ENCODE measurements around the gene ARHGEF35. TPM values are rescaled to one million over a fixed set of nuclear protein-coding genes. Genes with fewer than 3 reads are reported as not detected.
"Not testable (repeated sequence)": the region's sequence is repeated elsewhere in the genome, so short reads cannot be mapped to it uniquely, and the experiment has no call there.

ARHGEF35 gene
- polyA plus RNA-seq, 1 donor from 2014 or later: 0.86 TPM

- not testable (repeated sequence) for H3K9me3 Mint-ChIP-seq, H3K4me1 Mint-ChIP-seq, H3K4me3 Mint-ChIP-seq, H3K27me3 Mint-ChIP-seq, H3K36me3 Mint-ChIP-seq, H3K27ac Mint-ChIP-seq
Observed at GRCh38 chr7:144194453-144194852, 1.2 kb downstream of the ARHGEF35 start.

- not testable (repeated sequence) for H3K9me3 Mint-ChIP-seq, H3K4me1 Mint-ChIP-seq, H3K36me3 Mint-ChIP-seq, H3K27me3 Mint-ChIP-seq, H3K4me3 Mint-ChIP-seq, H3K27ac Mint-ChIP-seq
Observed at GRCh38 chr7:144193782-144194181, 1.9 kb downstream of the ARHGEF35 start.

- H3K36me3 Mint-ChIP-seq, H3K4me1 Mint-ChIP-seq, H3K27me3 Mint-ChIP-seq, H3K4me3 Mint-ChIP-seq, H3K27ac Mint-ChIP-seq, H3K9me3 Mint-ChIP-seq: not testable (repeated sequence)
Observed at GRCh38 chr7:144188578-144189171, 7.0 kb downstream of the ARHGEF35 start.

GRCh38 chr7:144187848-144188247, 7.8 kb downstream of the ARHGEF35 start:
- not testable (repeated sequence) for H3K36me3 Mint-ChIP-seq, H3K9me3 Mint-ChIP-seq, H3K27me3 Mint-ChIP-seq, H3K4me3 Mint-ChIP-seq, H3K27ac Mint-ChIP-seq, H3K4me1 Mint-ChIP-seq

GRCh38 chr7:144183166-144183565, 12.5 kb downstream of the ARHGEF35 start, which contains the start of gene CTAGE4:
TSS of gene CTAGE4 (plus strand) at chr7:144183466. CDS start at chr7:144183504, 38 bp downstream.
- H3K27me3 Mint-ChIP-seq: not testable (repeated sequence)

GRCh38 chr7:144179165-144179479, 16.5 kb downstream of the ARHGEF35 start:
- not testable (repeated sequence) for H3K4me3 Mint-ChIP-seq, H3K27me3 Mint-ChIP-seq, H3K36me3 Mint-ChIP-seq, H3K9me3 Mint-ChIP-seq, H3K4me1 Mint-ChIP-seq, H3K27ac Mint-ChIP-seq

More at GRCh38 chr7:144183166-144183565, 12.5 kb downstream of the ARHGEF35 start, which contains the start of gene CTAGE4:
- not testable (repeated sequence) for H3K9me3 Mint-ChIP-seq, H3K4me1 Mint-ChIP-seq, H3K27ac Mint-ChIP-seq, H3K4me3 Mint-ChIP-seq, H3K36me3 Mint-ChIP-seq

GRCh38 chr7:144178380-144179164, 17.1 kb downstream of the ARHGEF35 start:
- not testable (repeated sequence) for H3K36me3 Mint-ChIP-seq, H3K9me3 Mint-ChIP-seq
- peak overlapping the region in 1 of 4 donors; percentile 52 for H3K4me3 Mint-ChIP-seq

GRCh38 chr7:144174613-144175012, 21.0 kb downstream of the ARHGEF35 start:
- H3K4me3 Mint-ChIP-seq: no peak overlapping the region
- peaks cover 7 to 14% (median 10%) of the 10 kb centered on the region in 3 donors for H3K9me3 Mint-ChIP-seq
- H3K36me3 Mint-ChIP-seq: peaks cover 2% of the 10 kb centered on the region
- H3K27me3 Mint-ChIP-seq: peaks cover 2% of the 10 kb centered on the region
- peaks cover 0 to 5% (median 0%) of the 10 kb centered on the region in 3 donors for H3K4me1 Mint-ChIP-seq
- no peak overlapping the region for H3K27ac Mint-ChIP-seq

More at GRCh38 chr7:144178380-144179164, 17.1 kb downstream of the ARHGEF35 start:
- H3K27ac Mint-ChIP-seq, H3K27me3 Mint-ChIP-seq, H3K4me1 Mint-ChIP-seq: not testable (repeated sequence)

- H3K27me3 Mint-ChIP-seq, H3K4me1 Mint-ChIP-seq, H3K4me3 Mint-ChIP-seq, H3K36me3 Mint-ChIP-seq: not testable (repeated sequence)
- H3K27ac Mint-ChIP-seq: peak overlapping the region in 1 of 3 donors; percentile 29
- peaks cover 7 to 14% (median 11%) of the 10 kb centered on the region in 3 donors for H3K9me3 Mint-ChIP-seq
Observed at GRCh38 chr7:144171594-144172350, 23.9 kb downstream of the ARHGEF35 start.

- H3K9me3 Mint-ChIP-seq: peaks cover 0 to 2% (median 1%) of the 10 kb centered on the region in 3 donors
Observed at GRCh38 chr7:144164784-144165183, 30.8 kb downstream of the ARHGEF35 start.

GRCh38 chr7:144158861-144159260, 36.8 kb downstream of the ARHGEF35 start:
- Mint-ChIP-seq H3K4me3 (no peak overlapping the region), H3K27me3 (peaks cover 1% of the 10 kb centered on the region), H3K36me3 (no peaks in the 10 kb centered on the region), H3K9me3 (peaks cover 0 to 1% (median 0%) of the 10 kb centered on the region in 3 donors), H3K4me1 (no peaks in the 10 kb centered on the region), H3K27ac (no peak overlapping the region)

More at GRCh38 chr7:144164784-144165183, 30.8 kb downstream of the ARHGEF35 start:
- Mint-ChIP-seq H3K4me1 (no peaks in the 10 kb centered on the region), H3K27me3 (peaks cover 5% of the 10 kb centered on the region), H3K4me3 (no peak overlapping the region), H3K27ac (no peak overlapping the region), H3K36me3 (no peaks in the 10 kb centered on the region)

GRCh38 chr7:144148224-144148827, 47.3 kb downstream of the ARHGEF35 start:
- Mint-ChIP-seq H3K9me3 (peaks cover 18 to 33% (median 22%) of the 10 kb centered on the region in 3 donors), H3K27me3 (peaks cover 4% of the 10 kb centered on the region), H3K36me3 (peaks cover 6% of the 10 kb centered on the region), H3K27ac (no peak overlapping the region), H3K4me1 (no peaks in the 10 kb centered on the region), H3K4me3 (no peak overlapping the region)

- Mint-ChIP-seq H3K4me3 (peak overlapping the region in 1 of 4 donors; percentile 18), H3K9me3 (peaks cover 14 to 17% (median 17%) of the 10 kb centered on the region in 3 donors), H3K36me3 (peaks cover 3% of the 10 kb centered on the region), H3K27me3 (peaks cover 6% of the 10 kb centered on the region), H3K4me1 (no peaks in the 10 kb centered on the region), H3K27ac (no peak overlapping the region)
Observed at GRCh38 chr7:144144426-144144825, 51.2 kb downstream of the ARHGEF35 start.

GRCh38 chr7:144142187-144142586, 53.4 kb downstream of the ARHGEF35 start:
- Mint-ChIP-seq H3K9me3 (peaks cover 0 to 4% (median 0%) of the 10 kb centered on the region in 3 donors), H3K27ac (no peak overlapping the region), H3K36me3 (peaks cover 2% of the 10 kb centered on the region), H3K4me3 (no peak overlapping the region), H3K27me3 (peaks cover 6% of the 10 kb centered on the region), H3K4me1 (no peaks in the 10 kb centered on the region)

- Mint-ChIP-seq H3K27ac (no peak overlapping the region), H3K4me3 (no peak overlapping the region), H3K36me3 (peaks cover 2% of the 10 kb centered on the region), H3K9me3 (no peaks in the 10 kb centered on the region), H3K4me1 (no peaks in the 10 kb centered on the region), H3K27me3 (peaks cover 1% of the 10 kb centered on the region)
Observed at GRCh38 chr7:144137501-144137900, 58.1 kb downstream of the ARHGEF35 start.

Data from IgD-negative memory B cell (primary cell).